NCI-H2171 treated with DMSO at 0.1 percent for 48 hours (cell line): Measurements from ENCODE around the gene ACSM2B.
"Not testable (repeated sequence)": the region's sequence is repeated elsewhere in the genome, so short reads cannot be mapped to it uniquely, and the experiment has no call there.

Experiments
- DNase-seq: peaks from one replicate; lab custom pipeline; 2025; lab: John Stamatoyannopoulos, UW

Gene ACSM2B

DNA sequence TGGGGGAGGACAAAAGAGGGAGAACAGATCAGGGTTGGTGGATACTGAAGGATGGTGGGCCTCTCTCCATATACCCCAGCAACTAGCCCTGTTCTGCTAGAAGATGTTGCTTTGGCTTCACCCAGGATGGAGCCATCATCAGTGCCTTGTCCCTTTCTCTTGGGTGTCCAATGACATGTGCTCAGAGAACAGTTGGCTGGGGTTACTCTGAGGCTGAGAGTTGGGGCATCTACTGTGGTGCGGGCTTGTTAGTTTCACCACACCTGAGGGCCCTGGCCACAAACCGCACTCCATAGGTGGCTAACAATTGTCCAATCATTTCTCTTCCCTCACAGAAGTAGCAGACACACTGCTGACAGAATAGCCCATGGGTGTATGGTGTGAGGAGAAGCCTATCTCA, 18.9 kb upstream of the ACSM2B start:
- not testable (repeated sequence) for DNase-seq

DNA sequence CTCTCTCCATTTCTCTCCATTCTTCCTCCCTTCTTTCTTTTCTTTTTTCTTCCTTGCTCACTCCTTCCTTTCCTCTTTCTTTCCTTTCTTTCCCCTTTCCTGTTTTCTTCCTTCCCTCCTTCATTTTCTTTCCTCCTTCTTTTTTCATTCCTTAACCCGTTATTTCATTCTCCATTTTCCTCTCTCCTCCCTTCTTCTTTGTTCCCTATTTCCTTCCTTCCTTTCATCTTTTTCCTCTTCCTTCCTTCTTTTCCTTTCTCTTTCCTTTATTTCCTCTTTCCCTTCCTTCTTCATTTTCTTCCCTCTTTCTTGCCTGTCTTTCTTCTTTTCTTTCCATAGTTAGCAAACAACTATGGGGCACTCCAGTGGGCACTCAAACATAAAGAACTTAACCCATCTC, 16.6 kb upstream of the ACSM2B start:
- DNase-seq, result not testable (repeated sequence)

DNA sequence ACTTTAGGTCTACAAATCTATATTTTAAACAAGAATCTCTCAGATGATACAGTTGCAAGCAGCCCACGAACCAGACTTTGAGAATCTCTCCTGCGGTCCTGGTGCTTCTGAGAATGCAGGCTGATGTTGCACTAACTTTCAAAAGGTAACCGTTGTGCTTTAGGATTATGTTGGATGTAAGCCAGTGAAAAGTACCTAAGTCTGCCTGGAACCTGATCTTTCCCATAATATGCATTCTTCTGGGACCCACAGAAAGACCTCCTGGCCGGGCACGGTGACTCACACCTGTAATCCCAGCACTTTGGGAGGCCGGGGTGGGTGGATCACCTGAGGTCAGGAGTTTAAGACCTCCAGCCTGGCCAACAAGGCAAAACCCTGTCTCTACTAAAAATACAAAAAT, 13.3 kb upstream of the ACSM2B start:
- not testable (repeated sequence) for DNase-seq

GRCh38 chr16:20587645-20588074, 11.5 kb upstream of the ACSM2B start:
- not testable (repeated sequence) for DNase-seq

DNA sequence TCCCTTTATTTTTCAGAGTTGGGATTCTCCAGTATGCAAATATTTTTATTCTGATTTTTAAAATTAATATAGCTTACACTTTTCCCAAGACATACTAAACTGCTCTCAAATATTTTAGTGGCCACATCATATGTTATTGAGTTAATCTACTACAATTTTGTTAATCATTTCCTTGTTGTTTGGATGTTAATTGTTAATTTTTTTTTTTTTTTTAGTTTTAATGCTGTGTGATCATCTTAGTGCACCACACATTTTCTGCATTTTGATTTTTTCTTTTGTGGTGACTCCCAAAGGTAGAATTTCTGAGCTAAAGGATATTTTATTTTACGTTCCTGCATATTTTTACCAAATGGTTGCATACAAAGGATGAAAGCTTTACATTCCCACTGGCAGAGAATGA, 10.5 kb upstream of the ACSM2B start:
- not testable (repeated sequence) for DNase-seq

DNA sequence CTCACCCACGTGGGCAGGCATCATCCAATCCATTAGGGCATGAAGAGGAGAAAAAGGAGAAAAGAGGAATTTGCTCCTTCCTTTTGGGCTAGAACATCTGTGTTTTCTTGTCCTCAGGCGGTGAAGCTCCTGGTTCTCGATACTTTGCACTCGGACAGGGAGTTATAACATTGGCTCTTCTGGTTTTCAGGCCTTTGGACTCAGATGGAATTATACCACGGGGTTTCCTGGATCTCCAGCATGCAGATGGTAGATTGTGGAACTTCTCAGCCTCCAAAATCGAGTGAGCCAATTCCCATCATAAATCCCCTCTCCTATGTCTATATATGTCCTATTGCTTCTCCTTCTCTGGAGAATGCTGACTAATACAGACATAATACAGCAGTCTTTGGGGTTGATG, 9.9 kb upstream of the ACSM2B start:
- not testable (repeated sequence) for DNase-seq

GRCh38 chr16:20580487-20581259, 4.5 kb upstream of the ACSM2B start:
- not testable (repeated sequence) for DNase-seq

GRCh38 chr16:20578091-20578490, 1.9 kb upstream of the ACSM2B start:
- DNase-seq, result not testable (repeated sequence)

- DNase-seq, result not testable (repeated sequence)
Observed at GRCh38 chr16:20569117-20569651, 7.0 kb downstream of the ACSM2B start.

DNA sequence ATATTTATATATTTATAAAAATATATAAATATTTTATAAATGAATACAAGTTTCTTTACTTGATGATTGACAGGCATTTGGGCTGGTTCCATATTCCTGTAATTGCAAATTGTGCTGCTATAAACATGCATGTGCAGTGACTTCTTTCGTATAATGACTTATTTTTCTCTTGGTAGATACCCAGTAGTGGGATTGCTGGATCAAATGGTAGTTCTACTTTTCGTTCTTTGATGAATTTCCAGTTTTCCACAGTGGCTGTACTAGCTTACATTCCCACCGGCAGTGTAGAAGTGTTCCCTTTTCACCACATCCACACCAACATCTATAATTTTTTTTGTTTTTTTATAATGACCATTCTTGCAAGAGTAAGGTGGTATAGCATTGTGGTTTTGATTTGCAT, 7.8 kb downstream of the ACSM2B start:
- DNase-seq, result no peak

DNA sequence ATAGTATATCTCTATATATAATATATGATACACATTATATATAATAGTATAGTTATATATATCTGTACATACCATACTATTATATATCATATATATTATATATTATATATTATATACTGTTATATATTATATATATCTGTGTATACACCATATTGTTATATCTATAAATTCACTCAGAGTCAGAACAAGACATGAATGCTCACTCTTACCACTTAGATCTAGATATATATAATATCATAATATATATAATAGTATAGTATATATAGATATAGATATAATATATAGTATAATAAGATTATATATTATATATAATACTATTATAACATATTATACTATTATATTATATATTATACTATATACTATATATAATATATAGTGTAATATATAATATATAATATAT, 9.3 kb downstream of the ACSM2B start:
- no peak for DNase-seq

DNA sequence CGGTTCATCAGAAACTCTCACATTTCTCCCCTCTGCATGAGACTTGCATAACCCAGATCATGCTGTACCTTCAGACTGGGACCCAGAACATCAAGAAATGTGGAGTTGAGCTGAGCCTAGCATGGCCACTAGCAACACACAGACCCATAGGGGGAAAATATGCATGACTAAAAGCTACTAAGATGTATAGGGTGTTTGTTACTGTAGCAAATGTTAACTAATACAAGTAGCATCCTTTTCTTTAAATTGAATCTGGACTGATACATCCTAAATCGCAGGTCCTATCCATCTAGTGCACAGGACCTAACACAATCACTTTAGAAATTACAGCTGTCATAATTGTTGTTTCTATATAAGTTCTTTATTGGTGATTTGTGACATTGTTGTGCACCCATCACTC, 10.8 kb downstream of the ACSM2B start:
- DNase-seq, result not testable (repeated sequence)

GRCh38 chr16:20564218-20564617, 11.9 kb downstream of the ACSM2B start:
- DNase-seq, result not testable (repeated sequence)

- not testable (repeated sequence) for DNase-seq
Observed at GRCh38 chr16:20555628-20556027, 20.5 kb downstream of the ACSM2B start.

DNA sequence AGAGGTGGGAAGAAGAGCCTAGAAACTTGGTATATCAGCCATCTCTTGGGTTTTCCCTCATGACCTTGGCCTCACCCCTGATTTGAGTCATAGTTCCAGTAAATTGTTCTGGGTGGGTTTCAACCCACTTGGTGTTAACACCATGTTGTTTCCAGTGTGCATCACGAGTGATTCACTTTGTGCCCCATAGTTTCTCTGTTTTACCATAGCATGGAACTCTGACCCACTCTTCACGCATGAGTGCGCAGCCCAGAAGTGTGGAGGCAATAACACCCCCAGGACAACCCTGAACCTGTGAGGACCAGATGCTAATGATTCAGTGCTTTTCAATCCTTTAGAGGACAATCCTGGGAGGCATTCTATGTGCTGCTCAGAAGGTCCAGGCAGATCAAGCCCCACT, 21.5 kb downstream of the ACSM2B start:
- DNase-seq, result not testable (repeated sequence)

DNA sequence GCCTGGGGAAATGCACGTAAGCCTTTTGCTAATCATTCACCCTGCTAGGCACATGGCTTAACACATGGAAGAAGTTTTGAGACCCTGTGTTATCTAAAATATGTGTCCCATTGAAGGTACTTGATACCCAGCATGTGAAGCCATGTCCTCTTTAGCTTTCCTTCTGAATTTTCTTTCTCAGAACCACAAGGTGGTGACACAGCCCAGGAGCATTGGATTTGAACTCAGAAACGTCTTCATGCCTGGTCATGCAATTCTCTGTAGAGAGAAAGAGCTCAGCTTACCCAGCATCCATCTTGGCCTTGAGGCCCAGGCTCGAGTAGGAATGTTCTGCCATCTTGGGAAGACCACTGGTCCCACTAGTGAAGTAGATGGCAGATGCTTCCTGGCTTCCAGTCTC, 22.7 kb downstream of the ACSM2B start:
- DNase-seq, result not testable (repeated sequence)

DNA sequence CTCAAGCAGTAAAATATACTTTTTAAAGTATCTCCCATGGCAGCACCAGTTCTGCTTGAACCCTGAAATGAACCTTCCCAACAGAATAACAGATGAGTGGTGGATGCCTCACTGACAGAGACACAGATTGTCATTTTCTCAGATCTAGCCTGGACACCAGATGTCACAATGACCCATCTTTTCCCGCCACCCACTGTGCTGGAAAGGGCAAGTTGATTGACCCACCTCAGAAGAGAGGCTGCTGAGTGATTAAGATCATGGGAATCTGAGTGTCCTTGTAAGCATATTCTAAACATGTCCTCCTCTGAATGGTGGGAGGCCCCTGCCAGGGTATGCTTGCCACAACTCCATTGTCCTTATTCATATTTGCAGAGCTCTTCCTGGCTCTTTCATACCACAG, 29.2 kb downstream of the ACSM2B start:
- not testable (repeated sequence) for DNase-seq

GRCh38 chr16:20546278-20546853, 29.8 kb downstream of the ACSM2B start:
- DNase-seq, result not testable (repeated sequence)

DNA sequence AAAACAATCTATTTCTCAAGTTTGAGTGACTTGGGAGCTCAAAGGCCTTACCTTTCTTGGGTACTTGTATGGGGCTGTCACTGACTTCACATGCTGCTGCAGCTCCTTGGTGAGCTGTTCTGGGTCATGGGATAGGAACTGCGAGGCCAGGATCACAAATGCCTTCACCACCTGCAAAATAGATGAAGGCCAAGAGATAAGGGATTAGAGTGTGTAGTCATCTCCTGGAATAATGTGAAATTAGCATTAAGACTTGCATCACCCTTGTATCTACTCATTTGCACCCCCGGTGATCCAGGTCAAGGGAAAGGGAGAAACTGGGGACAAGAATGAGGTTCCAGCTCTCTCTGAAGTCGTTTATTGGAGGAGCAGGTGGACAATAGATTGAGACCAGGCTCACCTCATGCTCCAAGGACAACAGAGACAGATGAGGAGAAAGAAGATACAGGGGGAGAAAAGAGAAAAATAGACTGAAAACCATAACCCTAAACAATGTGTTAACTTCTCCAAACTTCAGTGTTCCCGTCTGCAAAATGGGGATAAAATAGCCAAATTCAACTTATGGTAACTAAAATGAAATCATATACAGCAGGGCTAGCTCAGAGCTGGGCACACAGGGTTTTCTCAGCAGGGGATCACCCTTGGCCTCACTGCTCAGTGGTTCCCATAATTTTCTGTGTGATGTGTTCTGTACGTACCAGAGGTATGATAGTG, 35.4 kb downstream of the ACSM2B start:
- DNase-seq, result not testable (repeated sequence)

GRCh38 chr16:20538687-20539086, 37.5 kb downstream of the ACSM2B start:
- no peak for DNase-seq

DNA sequence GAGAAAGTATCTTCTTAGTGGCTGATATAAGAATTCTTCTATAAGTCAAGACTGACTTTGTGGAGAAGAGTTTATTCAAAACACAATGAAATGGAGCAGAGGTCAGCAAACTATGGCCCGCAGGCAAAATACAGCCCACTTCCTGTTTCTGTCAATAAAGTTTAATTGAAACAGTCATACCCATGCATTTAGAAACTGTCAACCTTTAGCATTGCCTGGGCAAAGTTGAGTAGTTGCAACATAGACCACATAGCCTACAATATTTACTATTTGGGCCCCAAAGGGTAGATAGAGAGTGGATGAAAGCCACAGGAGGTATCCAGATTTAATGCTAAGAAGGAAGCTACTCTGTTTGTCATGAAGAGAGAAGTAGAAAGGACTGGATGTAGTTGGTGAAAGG, 38.0 kb downstream of the ACSM2B start:
- DNase-seq, result no peak

- not testable (repeated sequence) for DNase-seq
Observed at GRCh38 chr16:20536669-20537068, 39.5 kb downstream of the ACSM2B start.
